Stimulated activated CD8-positive, alpha-beta memory T cell treated with anti-CD3 and anti-CD28 coated beads, Interleukin-2, amount 100 ng/mL, for 48 hours (primary cell): ENCODE data around the gene AHSG.

Experiments
- DNase-seq, 2 donors: peaks; one replicate each; pipeline ENCODE4 v3.0.0-alpha.2; 2020; ENCODE audit warnings: low read depth in 2 of 2

The AHSG gene

DNA sequence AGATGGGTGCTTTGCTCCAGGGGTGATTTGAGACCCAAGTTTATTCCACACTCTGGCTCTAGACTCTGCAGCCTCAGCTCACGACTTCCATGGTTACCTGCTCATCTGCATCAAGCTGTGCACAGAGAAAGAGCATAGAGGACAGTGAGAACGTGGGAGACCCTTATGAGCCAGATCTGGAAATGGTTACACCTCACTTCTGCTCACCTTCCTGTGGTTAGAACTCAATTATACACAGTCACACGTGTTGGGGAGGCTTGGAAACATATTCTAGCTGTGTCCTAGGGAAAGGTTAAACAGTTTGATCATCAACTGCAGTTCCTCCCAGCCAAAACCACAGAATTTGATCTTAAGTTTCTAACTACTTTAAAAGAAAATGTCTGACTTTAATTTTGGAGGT, 29.2 kb downstream of the AHSG start:
- no peak for DNase-seq

DNA sequence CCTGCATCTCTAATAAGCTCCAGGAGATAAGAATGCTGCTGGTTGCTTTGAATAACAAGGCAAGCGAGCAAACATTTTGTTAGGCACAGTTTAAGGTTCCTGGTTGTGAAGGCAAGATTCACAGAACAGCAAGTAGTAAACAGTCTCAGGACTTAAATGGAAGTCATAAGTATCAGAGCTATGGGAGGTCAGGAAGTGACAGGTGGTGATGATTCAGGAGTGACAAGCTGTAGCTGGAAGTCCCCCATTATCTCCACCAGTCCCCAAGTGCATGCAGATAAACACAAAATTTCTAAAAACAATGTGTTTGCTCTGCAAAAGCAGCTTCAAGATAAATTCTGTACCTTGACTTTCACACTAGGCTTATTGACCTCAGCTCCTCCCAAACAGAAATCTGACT, 30.6 kb downstream of the AHSG start:
- DNase-seq = no peak

DNA sequence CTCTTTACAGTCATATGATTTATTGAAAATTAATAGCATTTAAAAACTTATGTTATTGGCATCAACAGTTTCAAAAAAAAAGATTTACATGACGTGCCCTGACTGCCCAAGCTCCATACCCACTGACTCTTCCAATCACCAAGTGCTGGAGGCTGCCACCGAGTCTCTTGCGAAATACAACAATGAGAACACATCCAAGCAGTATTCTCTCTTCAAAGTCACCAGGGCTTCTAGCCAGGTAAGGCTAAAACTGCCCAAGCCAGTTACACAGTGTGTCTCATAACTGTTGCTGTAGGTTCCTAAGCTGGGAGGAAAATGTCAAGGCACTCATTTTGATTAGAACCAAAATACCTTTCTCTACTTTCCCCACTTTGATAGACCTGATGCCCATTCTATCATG, 31.8 kb downstream of the AHSG start:
- no peak for DNase-seq

DNA sequence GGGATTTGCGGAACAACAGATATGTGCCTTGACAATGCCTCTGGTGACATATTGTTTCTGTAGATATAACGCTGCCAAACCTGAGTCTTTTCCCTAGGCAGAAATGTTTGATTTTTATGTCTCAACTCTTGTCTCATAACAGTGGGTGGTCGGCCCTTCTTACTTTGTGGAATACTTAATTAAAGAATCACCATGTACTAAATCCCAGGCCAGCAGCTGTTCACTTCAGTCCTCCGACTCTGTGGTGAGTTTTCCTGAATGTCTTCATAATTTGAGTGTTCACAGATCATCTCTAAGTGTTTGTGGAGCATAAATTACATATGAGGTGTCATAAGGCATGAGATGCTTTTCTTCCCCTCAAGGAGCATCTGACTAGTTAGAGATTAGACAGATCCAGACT, 33.2 kb downstream of the AHSG start:
- DNase-seq = no peak

DNA sequence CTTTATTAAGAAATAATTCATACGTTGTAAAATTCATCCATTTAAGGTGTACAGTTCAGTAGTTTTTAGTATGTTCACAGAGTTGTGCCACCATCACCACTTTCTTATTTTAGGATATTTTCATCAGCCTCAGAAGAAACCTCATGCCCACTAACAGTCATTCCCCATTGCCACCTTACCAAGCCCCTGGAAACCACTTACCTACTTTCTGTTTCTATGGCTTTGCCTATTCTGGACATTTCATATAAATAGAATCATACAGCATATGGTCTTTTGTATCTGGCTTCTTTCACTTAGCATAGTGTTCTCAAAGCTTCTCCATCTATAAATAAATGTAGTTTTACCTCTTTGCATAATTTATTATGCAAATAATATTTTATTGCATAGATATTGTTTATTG, 34.0 kb downstream of the AHSG start:
- no peak for DNase-seq

DNA sequence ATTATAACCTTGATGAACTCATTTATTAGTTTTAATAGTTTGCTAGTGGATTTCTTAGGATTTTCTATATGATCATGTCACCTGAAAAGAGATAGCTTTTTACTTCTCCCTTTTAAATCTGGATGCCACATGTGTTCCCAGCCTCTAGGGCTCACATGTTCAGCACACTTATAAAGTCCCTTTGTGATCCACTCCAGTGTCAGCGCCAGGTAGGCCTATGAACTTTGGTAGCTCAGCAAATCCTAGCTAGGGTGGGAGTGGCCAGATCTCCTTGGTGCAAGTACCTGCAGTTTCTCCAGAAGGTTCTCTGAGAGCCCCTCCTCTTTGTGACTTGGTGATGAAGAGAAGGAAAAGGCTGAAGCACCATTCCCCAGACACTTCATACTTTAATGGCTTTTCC, 36.0 kb downstream of the AHSG start:
- DNase-seq = no peak

DNA sequence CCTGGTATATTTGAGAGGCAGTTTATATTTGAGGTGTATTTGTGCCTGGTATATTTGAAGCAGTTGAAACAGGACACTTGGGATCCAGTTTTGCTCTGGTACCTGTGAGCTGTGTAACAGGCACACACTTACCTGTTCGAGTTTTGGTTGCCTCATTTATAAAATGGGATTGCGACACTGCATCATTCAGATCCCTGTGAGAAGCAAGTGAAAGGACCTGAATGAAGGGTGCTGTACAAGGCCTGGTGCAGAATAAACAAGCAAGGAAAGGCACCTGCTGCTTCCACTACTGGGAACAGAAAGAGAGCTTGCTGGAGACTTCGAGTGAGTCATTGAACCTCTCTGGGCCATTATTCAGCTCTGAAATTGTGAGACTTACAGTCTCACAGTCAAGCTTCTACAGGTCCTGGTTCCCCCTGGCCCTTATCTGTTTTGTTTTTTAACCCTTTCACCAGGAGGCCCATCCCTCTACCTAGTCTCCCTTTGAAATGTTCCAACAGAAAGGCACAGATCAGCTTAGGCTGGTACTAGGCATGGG, 38.9 kb downstream of the AHSG start:
- DNase-seq = no peak

DNA sequence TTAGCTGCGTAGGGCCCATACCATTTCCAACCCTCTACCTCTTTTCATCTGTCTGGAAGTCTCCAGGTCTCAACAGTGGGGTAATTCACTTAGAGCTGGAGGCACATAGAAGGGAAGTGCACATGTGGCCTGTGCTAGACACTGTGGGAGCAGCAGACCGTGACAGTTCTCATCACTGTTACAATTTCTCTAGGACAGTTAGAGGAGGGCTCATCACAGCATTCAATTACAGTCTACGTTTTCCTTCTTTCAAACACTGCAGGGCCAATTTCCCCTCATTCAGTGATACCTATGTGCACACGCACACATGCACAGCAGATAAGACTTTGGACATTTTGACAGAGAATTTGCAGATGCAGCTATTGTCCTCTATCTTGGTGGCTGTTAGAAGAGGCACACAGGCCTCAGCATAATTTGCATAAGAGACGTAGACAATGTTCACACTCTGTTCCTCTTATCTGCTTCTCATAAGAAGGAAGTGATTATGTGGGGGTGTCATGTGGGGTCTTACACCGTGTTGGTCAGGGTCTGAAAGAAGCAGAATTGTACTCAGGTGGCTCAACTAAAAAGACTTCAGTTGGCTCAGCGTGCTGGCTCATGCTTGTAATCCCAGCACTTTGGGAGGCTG, 40.3 kb downstream of the AHSG start:
- no peak for DNase-seq

DNA sequence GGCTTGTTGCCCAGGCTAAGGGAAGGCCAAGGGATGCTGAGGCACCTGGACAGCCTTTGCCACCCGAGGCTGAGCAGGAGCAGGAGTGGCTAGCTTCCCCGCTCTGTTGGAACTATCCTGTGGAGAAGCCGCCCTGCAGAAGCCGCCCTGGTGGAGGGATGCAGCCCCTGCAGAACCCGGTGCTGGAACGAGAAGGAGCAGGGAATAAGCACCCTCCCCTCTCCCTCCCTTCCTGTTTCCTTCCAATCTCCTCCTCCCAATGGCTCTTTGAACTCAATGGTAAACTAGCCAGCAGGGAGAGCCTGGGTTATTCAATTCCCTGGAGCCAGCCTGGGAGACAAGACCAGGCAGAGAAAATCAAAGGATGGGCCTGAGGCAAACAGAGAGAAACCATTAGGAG, 41.1 kb downstream of the AHSG start:
- no peak for DNase-seq

DNA sequence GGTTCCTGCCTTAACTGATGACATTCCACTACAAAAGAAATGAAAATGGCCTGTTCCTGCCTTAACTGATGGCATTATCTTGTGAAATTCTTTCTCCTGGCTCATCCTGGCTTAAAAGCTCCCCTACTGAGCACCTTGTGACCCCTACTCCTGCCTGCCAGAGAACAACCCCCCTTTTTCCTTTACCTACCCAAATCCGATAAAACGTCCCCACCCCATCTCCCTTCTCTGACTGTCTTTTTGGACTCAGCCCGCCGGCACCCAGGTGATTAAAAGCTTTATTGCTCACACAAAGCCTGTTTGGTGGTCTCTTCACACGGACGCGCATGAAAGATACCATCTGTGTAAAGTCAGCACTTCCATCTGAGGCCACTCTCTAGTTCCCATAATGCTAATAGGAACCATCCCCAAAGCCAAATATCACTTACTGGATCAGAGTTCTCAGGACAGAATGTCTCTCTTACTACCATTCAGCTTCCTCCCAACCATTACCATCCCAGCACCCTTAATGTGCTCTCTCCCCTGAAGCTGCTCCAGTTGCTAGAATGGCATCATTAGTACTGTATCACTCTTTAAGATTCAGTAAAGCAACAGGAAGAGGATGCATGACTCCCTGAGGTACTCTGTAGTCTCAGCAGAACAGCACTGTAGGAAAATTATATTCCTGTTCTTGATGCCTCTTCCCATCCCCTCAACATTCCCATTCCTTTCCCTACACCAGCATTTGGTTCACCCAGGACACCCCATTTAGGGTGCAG, 50.7 kb downstream of the AHSG start:
- no peak for DNase-seq

DNA sequence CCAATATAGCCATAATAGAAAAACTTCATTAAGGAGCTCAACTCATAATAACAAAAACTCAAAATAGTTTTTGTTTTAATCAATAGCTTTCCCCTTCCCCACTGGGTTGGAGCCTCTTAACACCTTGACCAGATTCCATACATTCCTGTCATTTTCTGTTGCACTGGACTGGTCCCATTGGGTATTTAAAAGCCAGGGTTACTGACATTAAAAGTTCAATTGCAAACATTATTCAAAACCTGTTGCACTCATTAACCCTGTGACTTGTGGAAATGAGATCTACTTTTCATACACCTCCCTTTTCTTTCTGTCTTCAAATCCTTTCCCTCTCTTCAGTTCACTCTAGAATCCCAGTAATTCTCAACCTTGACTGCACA, 51.2 kb downstream of the AHSG start:
- no peak for DNase-seq

DNA sequence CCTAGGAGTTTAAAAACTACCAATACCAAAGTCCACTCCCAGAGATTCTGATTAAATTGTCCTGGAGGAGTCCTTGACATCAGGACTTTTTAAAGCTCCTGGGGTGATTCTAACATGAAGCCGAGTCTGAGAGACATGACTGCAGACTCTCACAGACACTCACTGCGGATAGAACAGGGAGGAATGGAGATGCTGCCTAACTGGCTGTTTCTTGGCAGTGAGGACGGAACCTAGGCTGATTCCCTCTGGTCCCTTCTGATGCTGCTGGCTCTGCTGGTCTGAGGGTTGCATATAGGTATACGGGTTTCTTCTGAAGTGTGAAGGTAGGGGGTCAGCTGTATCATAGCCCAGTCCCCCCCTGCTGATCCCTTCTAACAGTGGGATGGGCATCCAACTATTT, 51.6 kb downstream of the AHSG start:
- no peak for DNase-seq

DNA sequence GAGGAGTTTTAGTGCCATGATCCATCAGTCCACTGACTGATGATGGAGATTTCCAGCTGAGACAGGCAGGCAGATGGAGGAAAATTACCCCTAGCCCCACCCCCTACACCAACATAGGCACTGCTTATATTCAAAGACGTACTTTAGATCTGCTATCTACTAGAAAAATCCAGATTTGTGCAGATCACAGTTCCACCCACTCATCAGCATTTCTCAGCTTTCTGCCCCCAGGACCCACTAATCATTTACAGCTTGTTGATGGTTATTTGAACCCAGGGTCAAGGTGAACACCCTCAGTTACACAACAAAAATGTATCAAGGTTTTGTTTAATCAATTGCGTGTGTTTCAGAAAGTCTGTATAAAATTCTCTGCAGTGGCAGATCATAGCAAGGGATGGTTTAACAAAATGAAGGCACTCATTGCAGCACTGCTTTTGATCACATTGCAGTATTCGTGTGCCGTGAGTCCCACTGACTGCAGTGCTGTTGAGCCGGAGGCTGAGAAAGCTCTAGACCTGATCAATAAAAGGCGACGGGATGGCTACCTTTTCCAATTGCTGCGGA, 52.8 kb downstream of the AHSG start, which contains the start of gene HRG:
TSS of gene HRG (plus strand) at position 390 of the 564 bp plus-strand sequence. CDS start at position 408, 18 bp downstream.
- DNase-seq = no peak

DNA sequence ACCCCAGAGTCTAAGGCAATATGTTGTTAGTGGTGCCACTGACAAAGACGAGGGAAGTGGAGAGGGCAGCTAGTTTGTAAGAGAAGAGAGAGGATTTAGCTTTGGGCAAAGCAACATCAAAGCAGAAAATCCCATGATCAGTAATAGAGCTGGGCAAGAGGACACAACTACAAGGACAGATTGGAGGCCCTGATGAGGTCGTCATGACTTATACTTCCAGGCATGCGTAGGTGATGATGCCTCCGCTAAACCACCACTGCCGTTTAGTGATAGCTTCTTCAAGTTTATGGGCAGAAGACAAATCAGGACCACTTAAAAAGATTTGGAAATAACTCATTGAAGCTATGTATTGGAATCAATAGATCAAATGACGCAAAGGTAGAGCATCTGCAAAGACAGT, 55.6 kb downstream of the AHSG start:
- DNase-seq = no peak

DNA sequence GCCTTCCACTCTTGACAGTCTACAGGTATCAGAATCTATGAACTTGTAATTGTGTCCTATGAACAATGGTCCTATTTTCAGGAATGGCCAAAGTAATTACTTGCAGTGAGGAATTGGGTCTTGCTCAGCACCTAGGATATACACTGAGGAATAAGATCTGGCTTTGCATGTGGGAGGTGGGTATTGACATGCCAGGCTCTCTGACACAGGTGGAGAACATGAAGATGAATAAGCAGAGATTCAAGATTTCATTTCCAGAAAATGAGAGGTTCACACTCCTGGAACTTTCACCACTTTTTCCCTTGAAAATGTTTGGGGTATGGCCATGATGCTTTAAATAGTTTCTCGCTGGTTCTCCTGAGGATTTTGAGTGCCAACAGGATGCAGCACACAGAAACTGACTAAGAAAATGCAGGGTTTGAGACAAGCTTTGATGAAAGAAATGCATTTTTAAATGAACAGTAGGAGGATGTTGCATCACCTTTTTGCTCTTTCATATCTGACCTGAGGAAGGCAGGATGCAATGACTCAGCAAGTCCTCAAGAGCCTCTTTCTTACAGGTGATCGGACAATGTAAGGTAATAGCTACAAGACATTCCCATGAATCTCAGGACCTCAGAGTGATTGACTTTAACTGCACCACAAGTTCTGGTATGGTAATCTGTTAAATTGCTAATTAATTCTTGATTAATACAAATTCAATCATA, 56.7 kb downstream of the AHSG start:
- no peak for DNase-seq

DNA sequence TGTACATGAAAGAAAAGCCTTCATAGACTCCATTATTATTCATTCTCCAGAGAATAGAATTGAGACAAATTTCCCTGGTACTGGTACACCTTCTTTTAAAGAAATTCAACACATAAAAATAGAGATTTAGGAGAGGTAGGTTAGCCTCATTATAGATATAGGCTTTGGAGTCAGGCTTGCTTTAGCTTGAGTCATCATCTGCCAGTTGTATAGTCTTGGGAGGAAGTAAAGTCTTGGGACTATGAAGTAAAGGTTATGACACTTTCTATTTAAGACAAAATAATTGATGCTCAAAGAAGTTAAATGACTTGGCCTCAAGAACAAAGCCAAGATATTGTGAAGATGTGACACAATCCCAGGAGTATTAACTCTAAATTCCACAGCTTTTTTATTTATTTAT, 57.3 kb downstream of the AHSG start:
- no peak for DNase-seq
